ENCODE data around the gene FUBP1. TPM values are rescaled to one million over a fixed set of nuclear protein-coding genes. Genes with fewer than 3 reads are reported as not detected.

Gene FUBP1
- total RNA-seq, 1 experiment from 2014 or later = 271 TPM

DNA sequence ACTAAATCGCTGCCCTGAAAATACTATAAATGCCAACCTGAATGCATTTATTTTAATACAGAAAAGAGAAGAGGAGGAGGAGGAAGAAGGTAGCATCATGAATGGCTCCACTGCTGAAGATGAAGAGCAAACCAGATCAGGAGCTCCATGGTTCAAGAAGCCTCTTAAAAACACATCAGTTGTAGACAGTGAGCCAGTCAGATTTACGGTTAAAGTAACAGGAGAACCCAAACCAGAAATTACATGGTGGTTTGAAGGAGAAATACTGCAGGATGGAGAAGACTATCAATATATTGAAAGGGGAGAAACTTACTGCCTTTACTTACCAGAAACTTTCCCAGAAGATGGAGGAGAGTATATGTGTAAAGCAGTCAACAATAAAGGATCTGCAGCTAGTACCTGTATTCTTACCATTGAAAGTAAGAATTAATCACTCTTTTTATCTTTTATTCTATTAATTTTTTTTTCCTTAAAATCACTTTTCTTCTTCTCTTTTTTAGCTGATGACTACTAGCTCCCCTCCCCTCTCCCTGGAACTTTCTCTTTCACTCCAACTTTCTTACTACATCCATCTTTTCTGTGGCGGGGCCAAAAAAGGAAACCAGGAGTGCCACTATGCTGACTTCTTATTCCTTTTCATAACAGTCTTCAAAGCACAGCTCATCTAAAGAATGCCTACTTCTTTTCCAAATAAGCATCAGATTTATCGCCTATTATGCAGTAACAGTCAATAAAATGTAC lies 36.3 kb downstream of the FUBP1 start:
- no peak overlapping the region for H3K18ac ChIP-seq (ENCODE audit: insufficient read length, low read depth, low read length)
- no peak overlapping the region for H4K5ac ChIP-seq (ENCODE audit: insufficient read length, low read depth, low read length)
- H3T11ph ChIP-seq (ENCODE audit: low read length) = no peak overlapping the region
- H2AFZ ChIP-seq (ENCODE audit: low read length) = no peak overlapping the region
- H3K9ac ChIP-seq (ENCODE audit: extremely low read depth, insufficient read length, low read length) = no peak overlapping the region
- H3K23ac ChIP-seq (ENCODE audit: insufficient read length, low read depth, low read length) = no peak overlapping the region
- H2BK20ac ChIP-seq (ENCODE audit: low read depth, low read length, poor library complexity, severe bottlenecking) = no peak overlapping the region
- no peak overlapping the region for H2BK120ac ChIP-seq (ENCODE audit: low read depth, low read length, poor library complexity, severe bottlenecking)
- no peak overlapping the region for H3K4ac ChIP-seq (ENCODE audit: low read depth, low read length)
- no peak overlapping the region for H3K14ac ChIP-seq (ENCODE audit: insufficient read depth, low read length)
- no peak overlapping the region for H3K4me2 ChIP-seq (ENCODE audit: insufficient read depth, insufficient read length, low read length)
- H3K36me3 Mint-ChIP-seq (ENCODE audit: insufficient read depth in 1 of 3, low read depth in 3 of 3) = peaks cover 12 to 50% (median 38%) of the 10 kb centered on the region in 3 experiments; a peak in 6 of 7 replicates
- no peaks in the 10 kb centered on the region for H4K20me1 ChIP-seq (ENCODE audit: control insufficient read depth, insufficient read depth, insufficient read length)
- no peaks in the 10 kb centered on the region for H3K27me3 ChIP-seq (ENCODE audit: insufficient read depth, low read length)
- no peaks in the 10 kb centered on the region for H3K79me1 ChIP-seq (ENCODE audit: insufficient read depth, low read depth, low read length, poor library complexity, severe bottlenecking)
- H4K91ac ChIP-seq (ENCODE audit: insufficient read length, low read depth, low read length) = no peak overlapping the region
- H3K27me3 Mint-ChIP-seq (ENCODE audit: low read depth) = no peaks in the 10 kb centered on the region
- H3K23me2 ChIP-seq (ENCODE audit: insufficient read length, low read depth, low read length, poor library complexity, severe bottlenecking) = no peaks in the 10 kb centered on the region
- no peak overlapping the region for H2AK5ac ChIP-seq (ENCODE audit: insufficient read length, low read length)
- H3K56ac ChIP-seq (ENCODE audit: insufficient read length, low read depth, low read length) = no peak overlapping the region
- H3K4me3 Mint-ChIP-seq = no peak overlapping the region
- H2BK15ac ChIP-seq (ENCODE audit: low read depth, low read length) = no peak overlapping the region
- no peak for DNase-seq
- no peaks in the 10 kb centered on the region for H3K9me3 Mint-ChIP-seq
- no peak overlapping the region for H3K27ac ChIP-seq (ENCODE audit: insufficient read length, low read depth, low read length)
- no peak overlapping the region for H2BK5ac ChIP-seq (ENCODE audit: insufficient read length, low read length)
- H3K79me2 ChIP-seq (ENCODE audit: insufficient read depth, low read length) = no peaks in the 10 kb centered on the region
- H2BK12ac ChIP-seq (ENCODE audit: insufficient read length, low read depth, low read length) = no peak overlapping the region
- 0 out of 4 replicates have a peak, but pooled peaks cover 0 to 4% of the 10 kb centered on the region in 2 experiments for H3K4me1 Mint-ChIP-seq
- no peak overlapping the region for H4K8ac ChIP-seq (replicated peaks; ENCODE audit: insufficient read length, low read depth, low read length)
- TF ChIP-seq, protein P1, sequence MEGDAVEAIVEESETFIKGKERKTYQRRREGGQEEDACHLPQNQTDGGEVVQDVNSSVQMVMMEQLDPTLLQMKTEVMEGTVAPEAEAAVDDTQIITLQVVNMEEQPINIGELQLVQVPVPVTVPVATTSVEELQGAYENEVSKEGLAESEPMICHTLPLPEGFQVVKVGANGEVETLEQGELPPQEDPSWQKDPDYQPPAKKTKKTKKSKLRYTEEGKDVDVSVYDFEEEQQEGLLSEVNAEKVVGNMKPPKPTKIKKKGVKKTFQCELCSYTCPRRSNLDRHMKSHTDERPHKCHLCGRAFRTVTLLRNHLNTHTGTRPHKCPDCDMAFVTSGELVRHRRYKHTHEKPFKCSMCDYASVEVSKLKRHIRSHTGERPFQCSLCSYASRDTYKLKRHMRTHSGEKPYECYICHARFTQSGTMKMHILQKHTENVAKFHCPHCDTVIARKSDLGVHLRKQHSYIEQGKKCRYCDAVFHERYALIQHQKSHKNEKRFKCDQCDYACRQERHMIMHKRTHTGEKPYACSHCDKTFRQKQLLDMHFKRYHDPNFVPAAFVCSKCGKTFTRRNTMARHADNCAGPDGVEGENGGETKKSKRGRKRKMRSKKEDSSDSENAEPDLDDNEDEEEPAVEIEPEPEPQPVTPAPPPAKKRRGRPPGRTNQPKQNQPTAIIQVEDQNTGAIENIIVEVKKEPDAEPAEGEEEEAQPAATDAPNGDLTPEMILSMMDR (conservative IDR thresholded peaks at IDR 0.05) = no peak
- no peaks in the 10 kb centered on the region for H3K9me3 ChIP-seq (ENCODE audit: control insufficient read depth, low read depth, low read length)
- H3K27ac Mint-ChIP-seq = peak overlapping the region in 1 of 3 experiments; percentile 50; a peak in 2 of 7 replicates
- WGBS (ENCODE audit: extremely low coverage, insufficient read length, low lambda C conversion rate) = no CpG with 5 or more reads among the region's 4 CpGs
- no peaks in the 10 kb centered on the region for H3K4me1 ChIP-seq (ENCODE audit: insufficient read depth, low read length)

Data from H9 (cell line).